GM19452 (cell line): ENCODE measurements around the gene SPEG.
"Not testable (repeated sequence)": the region's sequence is repeated elsewhere in the genome, so short reads cannot be mapped to it uniquely, and the experiment has no call there.

Experiments
- ATAC-seq: cut with Tn5 transposase; IDR thresholded peaks from one replicate; pipeline ENCODE4 v1.9.1; 2021; ENCODE audit not compliant: unreplicated experiment

Gene SPEG

GRCh38 chr2:219434718-219435525 lies at the start of gene SPEG:
TSS of gene SPEG (plus strand) at chr2:219434843. CDS start at chr2:219434978, 135 bp downstream.
- ATAC-seq, result no peak

GRCh38 chr2:219384859-219385258 lies 49.8 kb upstream of the SPEG start:
- ATAC-seq, result no peak

GRCh38 chr2:219385958-219386520 lies 48.6 kb upstream of the SPEG start:
- ATAC-seq, result no peak

- ATAC-seq, result no peak
Observed at GRCh38 chr2:219386532-219387280, 47.9 kb upstream of the SPEG start.

GRCh38 chr2:219387306-219388120 lies 47.1 kb upstream of the SPEG start, which contains the start of gene DNPEP:
TSS of gene DNPEP (minus strand) at chr2:219387912. CDS start at chr2:219387794, 118 bp downstream.
- ATAC-seq, result peak; percentile 56

- peak; percentile 86 for ATAC-seq
Observed at GRCh38 chr2:219388121-219388906, 46.3 kb upstream of the SPEG start.

- ATAC-seq, result no peak
Observed at GRCh38 chr2:219388907-219389156, 45.8 kb upstream of the SPEG start.

GRCh38 chr2:219392754-219393153 lies 41.9 kb upstream of the SPEG start:
- ATAC-seq, result no peak

GRCh38 chr2:219395056-219395455 lies 39.6 kb upstream of the SPEG start:
- ATAC-seq, result not testable (repeated sequence)

GRCh38 chr2:219395609-219396008 lies 39.0 kb upstream of the SPEG start:
- ATAC-seq, result no peak

GRCh38 chr2:219396863-219397457 lies 37.7 kb upstream of the SPEG start:
- ATAC-seq, result no peak

- ATAC-seq, result no peak
Observed at GRCh38 chr2:219398721-219399363, 35.8 kb upstream of the SPEG start.

GRCh38 chr2:219399716-219400478 lies 34.7 kb upstream of the SPEG start:
- no peak for ATAC-seq

- ATAC-seq, result no peak
Observed at GRCh38 chr2:219400562-219400961, 34.1 kb upstream of the SPEG start.

GRCh38 chr2:219401606-219402005 lies 33.0 kb upstream of the SPEG start:
- ATAC-seq, result no peak

GRCh38 chr2:219402665-219403515 lies 31.8 kb upstream of the SPEG start:
- no peak for ATAC-seq

GRCh38 chr2:219403861-219404260 lies 30.8 kb upstream of the SPEG start:
- ATAC-seq, result no peak
